Colonic mucosa (tissue), 4 donors: ENCODE measurements around the gene MS4A6E. TPM values are rescaled to one million over a fixed set of nuclear protein-coding genes. Genes with fewer than 3 reads are reported as not detected.

Experiments
- DNase-seq: peaks from one replicate; pipeline ENCODE4 v3.0.0-alpha.2; 2020
- H3K27ac ChIP-seq: fragments of 200-600 bp; one replicate; pipeline ENCODE4 v1.8.0; 2021
- H3K27me3 ChIP-seq: fragments of 200-600 bp; one replicate; pipeline ENCODE4 v1.8.0; 2021
- H3K36me3 ChIP-seq: fragments of 200-600 bp; one replicate; pipeline ENCODE4 v1.8.0; 2021
- H3K4me1 ChIP-seq: fragments of 200-600 bp; one replicate; pipeline ENCODE4 v1.8.0; 2021; ENCODE audit warnings: mild to moderate bottlenecking
- H3K4me3 ChIP-seq: fragments of 200-600 bp; one replicate; pipeline ENCODE4 v1.8.0; 2021
- H3K9ac ChIP-seq, 2 donors: one replicate each; pipeline ENCODE4 v1.7.0; 2013; ENCODE audit warnings: control low read depth in 2 of 2, low read depth in 2 of 2, low read length in 2 of 2
- H3K9me3 ChIP-seq: fragments of 200-600 bp; one replicate; pipeline ENCODE4 v1.8.0; 2021
- CTCF ChIP-seq: fragments of 200-600 bp; IDR thresholded peaks from one replicate; pipeline ENCODE4 v1.8.0; 2022; ENCODE audit warnings: antibody characterized with exemption, mild to moderate bottlenecking
- intact Hi-C: fragments of 100-400 bp; cut with DNase I; formaldehyde crosslinking; loops from one replicate; pipeline ENCODE4 v1.14.1; 2022
- total RNA-seq, 2 donors: library from RNA; stranded (reverse); fragmentation: NEBNext Ultra II Directional in 1 of 2; extraction: Animal tissue kit (Norgen Biotek cat#: 25700) in 1 of 2; gene quantifications; one replicate each; pipeline ENCODE4 v1.2.1, GENCODE V29; 2021
- donor health status: healthy.
- donor health status: DM: no; HTN: no; CAD: no.
- donor health status: DM: no; HTN: no; CAD: no.

The MS4A6E gene
- total RNA-seq, 2 donors from 2014 or later, result not detected

- TF ChIP-seq CTCF, result no peak
- H3K27me3 ChIP-seq, result no peaks in the 10 kb centered on the region
- intact Hi-C loops, result no loop called here
- H3K36me3 ChIP-seq, result no peaks in the 10 kb centered on the region
- H3K9me3 ChIP-seq, result no peaks in the 10 kb centered on the region
- no peak for DNase-seq
- no peaks in the 10 kb centered on the region for H3K4me1 ChIP-seq
- H3K4me3 ChIP-seq, result no peak overlapping the region
- H3K27ac ChIP-seq, result no peak overlapping the region
- H3K9ac ChIP-seq, result no peak overlapping the region
These were observed 6.0 kb upstream of the MS4A6E start for GRCh38 chr11:60321051-60321450.

- TF ChIP-seq CTCF, result no peak
- no peak overlapping the region for H3K4me3 ChIP-seq
- no peaks in the 10 kb centered on the region for H3K9me3 ChIP-seq
- no peaks in the 10 kb centered on the region for H3K27me3 ChIP-seq
- H3K9ac ChIP-seq, result no peak overlapping the region
- no peak overlapping the region for H3K27ac ChIP-seq
- no peak for DNase-seq
- no peaks in the 10 kb centered on the region for H3K4me1 ChIP-seq
- intact Hi-C loops, result no loop called here
- H3K36me3 ChIP-seq, result no peaks in the 10 kb centered on the region
These were observed 1.4 kb downstream of the MS4A6E start for GRCh38 chr11:60328460-60328859.

- Histone ChIP-seq H3K4me1 (no peaks in the 10 kb centered on the region), H3K9ac (no peak overlapping the region), H3K27ac (no peak overlapping the region), H3K4me3 (no peak overlapping the region), H3K9me3 (no peaks in the 10 kb centered on the region), H3K27me3 (no peaks in the 10 kb centered on the region), H3K36me3 (no peaks in the 10 kb centered on the region)
- intact Hi-C loops, result no loop called here
- TF ChIP-seq CTCF, result no peak
- no peak for DNase-seq
These were observed 5.8 kb downstream of the MS4A6E start for GRCh38 chr11:60332846-60333245.

- Histone ChIP-seq H3K27ac (no peak overlapping the region), H3K4me1 (no peaks in the 10 kb centered on the region), H3K36me3 (no peaks in the 10 kb centered on the region), H3K4me3 (no peak overlapping the region), H3K9me3 (no peaks in the 10 kb centered on the region), H3K27me3 (no peaks in the 10 kb centered on the region), H3K9ac (no peak overlapping the region)
- peak; percentile 79 for DNase-seq
- TF ChIP-seq CTCF, result peak; percentile 73
- intact Hi-C loops, result no loop called here
These were observed 7.1 kb downstream of the MS4A6E start for GRCh38 chr11:60334005-60334620.

- Histone ChIP-seq H3K9ac (no peak overlapping the region), H3K27me3 (no peaks in the 10 kb centered on the region), H3K27ac (no peak overlapping the region), H3K4me3 (no peak overlapping the region), H3K4me1 (no peaks in the 10 kb centered on the region), H3K9me3 (no peaks in the 10 kb centered on the region), H3K36me3 (no peaks in the 10 kb centered on the region)
- TF ChIP-seq CTCF, result no peak
- DNase-seq, result no peak
- intact Hi-C loops, result no loop called here
These were observed 9.8 kb downstream of the MS4A6E start for GRCh38 chr11:60336767-60337391.
